ENCODE measurements around the gene SPTLC3.

SPTLC3 gene

DNA sequence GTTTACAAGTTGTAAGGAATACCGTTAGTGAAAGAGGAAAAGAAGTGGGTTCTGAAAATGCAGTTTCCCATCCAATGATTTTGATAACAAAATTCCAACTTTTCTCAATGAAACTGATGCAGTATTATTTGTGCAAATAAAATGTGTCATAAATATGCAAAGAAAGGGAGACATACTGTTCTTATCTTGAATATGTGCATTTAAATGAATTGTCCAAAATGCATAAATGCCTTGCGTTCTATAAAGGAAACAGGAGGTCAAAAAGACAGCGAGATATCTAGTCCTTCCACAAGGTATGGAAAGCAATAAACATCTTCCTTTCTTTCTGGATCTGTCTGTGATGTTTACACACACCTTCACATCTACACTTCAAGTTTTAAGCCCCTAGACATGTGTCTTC is 157.7 kb downstream of the SPTLC3 start:
- in situ Hi-C loops (cut with MboI; ENCODE audit: low sequenced_read_pairs, unreplicated experiment): no loop called here
- TF ChIP-seq, protein P1, sequence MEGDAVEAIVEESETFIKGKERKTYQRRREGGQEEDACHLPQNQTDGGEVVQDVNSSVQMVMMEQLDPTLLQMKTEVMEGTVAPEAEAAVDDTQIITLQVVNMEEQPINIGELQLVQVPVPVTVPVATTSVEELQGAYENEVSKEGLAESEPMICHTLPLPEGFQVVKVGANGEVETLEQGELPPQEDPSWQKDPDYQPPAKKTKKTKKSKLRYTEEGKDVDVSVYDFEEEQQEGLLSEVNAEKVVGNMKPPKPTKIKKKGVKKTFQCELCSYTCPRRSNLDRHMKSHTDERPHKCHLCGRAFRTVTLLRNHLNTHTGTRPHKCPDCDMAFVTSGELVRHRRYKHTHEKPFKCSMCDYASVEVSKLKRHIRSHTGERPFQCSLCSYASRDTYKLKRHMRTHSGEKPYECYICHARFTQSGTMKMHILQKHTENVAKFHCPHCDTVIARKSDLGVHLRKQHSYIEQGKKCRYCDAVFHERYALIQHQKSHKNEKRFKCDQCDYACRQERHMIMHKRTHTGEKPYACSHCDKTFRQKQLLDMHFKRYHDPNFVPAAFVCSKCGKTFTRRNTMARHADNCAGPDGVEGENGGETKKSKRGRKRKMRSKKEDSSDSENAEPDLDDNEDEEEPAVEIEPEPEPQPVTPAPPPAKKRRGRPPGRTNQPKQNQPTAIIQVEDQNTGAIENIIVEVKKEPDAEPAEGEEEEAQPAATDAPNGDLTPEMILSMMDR (IDR thresholded peaks at IDR 0.05; ENCODE audit: borderline replicate concordance, control extremely low read depth, extremely low read depth, insufficient read depth, missing control alignments): no peak
- DNase-seq (ENCODE audit: low spot score): no peak

DNA sequence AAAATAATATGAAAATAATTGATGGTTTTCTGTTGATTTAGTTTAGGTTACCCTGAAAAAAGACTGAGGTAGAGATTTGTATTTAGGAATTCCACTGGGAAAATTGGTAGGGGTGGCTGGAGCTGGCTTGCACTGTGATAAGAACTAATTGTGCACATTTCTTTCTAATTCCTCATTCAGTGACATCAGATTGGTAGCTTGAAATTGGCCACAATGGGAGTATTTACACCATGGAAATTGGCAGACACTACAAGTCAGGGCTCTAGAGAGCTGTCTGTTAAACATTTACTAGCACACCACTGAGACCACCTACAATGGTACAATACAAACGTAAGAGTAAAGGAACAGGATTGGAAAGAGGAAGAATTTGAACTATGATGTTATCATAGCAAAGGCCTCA is 160.3 kb downstream of the SPTLC3 start:
- in situ Hi-C loops (cut with MboI; ENCODE audit: low sequenced_read_pairs, unreplicated experiment): no loop called here
- no peak for DNase-seq (ENCODE audit: low spot score)
- TF ChIP-seq, protein P1 (IDR thresholded peaks at IDR 0.05; ENCODE audit: borderline replicate concordance, control extremely low read depth, extremely low read depth, insufficient read depth, missing control alignments): no peak

DNA sequence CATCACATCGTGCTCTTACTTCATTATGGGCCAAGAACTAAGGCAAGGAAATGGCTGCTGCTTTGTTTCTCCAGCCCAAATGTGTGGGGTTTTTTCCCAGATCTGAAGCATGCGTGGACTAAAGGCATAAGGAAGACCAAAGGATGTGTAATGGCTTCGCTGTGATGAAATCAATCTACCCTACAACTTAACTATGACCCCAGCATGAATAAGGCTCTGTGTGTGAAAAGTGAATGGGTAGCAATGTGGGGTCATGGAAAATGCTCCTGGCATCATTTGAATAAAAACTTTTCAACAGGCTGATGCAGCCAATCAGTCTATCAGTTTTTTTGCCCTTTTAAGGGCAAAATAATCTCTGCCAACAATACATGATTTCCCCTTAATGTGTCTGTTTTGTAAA is 162.0 kb downstream of the SPTLC3 start:
- no peak for DNase-seq (ENCODE audit: low spot score)
- in situ Hi-C loops (cut with MboI; ENCODE audit: low sequenced_read_pairs, unreplicated experiment): no loop called here

DNA sequence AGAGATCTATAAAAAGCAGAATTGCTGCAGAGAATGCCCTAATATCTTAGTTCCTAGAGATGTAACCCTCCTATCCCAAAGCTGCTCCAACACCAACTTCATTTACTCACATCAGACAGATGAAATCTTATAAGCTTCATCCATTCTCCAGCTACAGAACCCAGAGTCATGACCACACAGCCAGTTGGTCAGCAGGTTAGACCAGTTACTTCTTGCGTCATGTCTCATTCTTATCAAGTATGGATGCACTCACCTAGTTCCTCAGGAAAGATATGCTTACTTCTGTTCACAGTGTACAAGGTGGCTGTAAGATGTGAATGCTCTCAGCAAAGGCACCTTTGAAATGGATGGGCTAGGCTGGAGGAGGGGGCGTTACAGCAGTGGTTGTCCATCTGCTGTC is 164.4 kb downstream of the SPTLC3 start:
- TF ChIP-seq, protein P1 (IDR thresholded peaks at IDR 0.05; ENCODE audit: borderline replicate concordance, control extremely low read depth, extremely low read depth, insufficient read depth, missing control alignments): no peak
- DNase-seq (ENCODE audit: low spot score): no peak
- in situ Hi-C loops (cut with MboI; ENCODE audit: low sequenced_read_pairs, unreplicated experiment): no loop called here

More for the DNA sequence above, 162.0 kb downstream of the SPTLC3 start:
- TF ChIP-seq, protein P1 (IDR thresholded peaks at IDR 0.05; ENCODE audit: borderline replicate concordance, control extremely low read depth, extremely low read depth, insufficient read depth, missing control alignments): no peak

DNA sequence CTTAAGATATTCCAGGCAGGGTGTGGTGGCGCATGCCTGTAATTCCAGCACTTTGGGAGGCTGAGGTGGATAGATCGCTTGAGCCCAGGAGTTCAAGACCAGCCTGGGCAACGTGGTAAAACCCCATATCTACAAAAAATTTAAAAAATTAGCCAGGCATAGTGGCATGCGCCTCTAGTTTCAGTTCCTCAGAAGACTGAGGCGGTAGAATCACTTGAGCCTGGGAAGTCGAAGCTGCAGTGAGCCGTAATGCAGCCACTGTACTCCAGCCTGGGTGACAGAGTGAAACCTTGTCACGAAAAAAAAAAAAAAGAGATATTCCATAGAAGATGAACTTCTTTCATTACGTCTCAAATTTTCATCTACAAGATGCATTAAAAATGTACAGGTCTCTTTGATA is 165.6 kb downstream of the SPTLC3 start:
- TF ChIP-seq, protein P1 (IDR thresholded peaks at IDR 0.05; ENCODE audit: borderline replicate concordance, control extremely low read depth, extremely low read depth, insufficient read depth, missing control alignments): no peak
- no peak for DNase-seq (ENCODE audit: low spot score)
- in situ Hi-C loops (cut with MboI; ENCODE audit: low sequenced_read_pairs, unreplicated experiment): no loop called here

DNA sequence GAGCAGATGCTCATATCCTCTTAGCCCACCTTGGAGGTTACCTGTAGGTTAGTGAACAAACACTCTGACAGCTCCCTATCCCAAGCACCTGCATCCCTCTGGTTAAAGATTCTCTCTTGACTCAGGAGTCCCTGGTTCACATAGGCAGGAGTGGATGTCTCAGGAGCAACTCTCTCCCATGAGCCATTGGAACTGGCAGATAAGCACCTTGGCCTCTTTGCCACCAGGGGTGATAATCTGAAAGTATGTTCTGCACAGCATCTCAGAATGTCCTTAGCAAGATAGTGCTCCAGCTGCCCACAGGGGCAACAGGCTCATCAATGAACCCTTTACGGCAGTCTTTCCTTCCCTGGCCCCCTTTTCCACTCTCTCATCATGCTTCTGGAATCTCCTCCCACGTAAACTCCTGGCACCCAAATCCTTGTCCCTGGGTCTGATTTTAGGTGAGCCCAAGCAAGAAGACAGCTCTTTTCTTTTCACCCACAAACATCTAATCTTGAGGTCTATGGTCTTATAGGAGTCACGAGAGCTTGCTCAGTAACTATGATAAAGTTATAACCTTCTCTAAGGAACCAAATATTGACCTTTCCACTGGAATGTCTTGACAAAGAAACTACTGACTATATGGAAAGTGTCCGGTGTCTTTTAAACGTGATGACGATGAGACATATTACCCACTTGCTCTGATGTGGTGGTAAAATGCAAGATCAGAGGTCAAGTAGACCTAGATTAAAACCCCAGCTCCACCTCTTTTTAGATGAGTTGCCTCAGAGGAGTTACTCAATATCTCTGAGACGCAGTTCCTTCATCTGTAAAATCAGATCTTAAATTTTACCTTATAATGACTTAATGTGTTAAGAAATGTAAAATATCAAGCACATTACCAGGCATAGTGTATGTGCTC is 172.5 kb downstream of the SPTLC3 start:
- in situ Hi-C loops (cut with MboI; ENCODE audit: low sequenced_read_pairs, unreplicated experiment): no loop called here
- TF ChIP-seq, protein P1 (IDR thresholded peaks at IDR 0.05; ENCODE audit: borderline replicate concordance, control extremely low read depth, extremely low read depth, insufficient read depth, missing control alignments): no peak
- DNase-seq (ENCODE audit: low spot score): no peak
